ENCODE data around the gene TNFRSF4. TPM values are rescaled to one million over a fixed set of nuclear protein-coding genes. Genes with fewer than 3 reads are reported as not detected.

Gene TNFRSF4
- total RNA-seq, 1 experiment from 2014 or later = 0.37 TPM

DNA sequence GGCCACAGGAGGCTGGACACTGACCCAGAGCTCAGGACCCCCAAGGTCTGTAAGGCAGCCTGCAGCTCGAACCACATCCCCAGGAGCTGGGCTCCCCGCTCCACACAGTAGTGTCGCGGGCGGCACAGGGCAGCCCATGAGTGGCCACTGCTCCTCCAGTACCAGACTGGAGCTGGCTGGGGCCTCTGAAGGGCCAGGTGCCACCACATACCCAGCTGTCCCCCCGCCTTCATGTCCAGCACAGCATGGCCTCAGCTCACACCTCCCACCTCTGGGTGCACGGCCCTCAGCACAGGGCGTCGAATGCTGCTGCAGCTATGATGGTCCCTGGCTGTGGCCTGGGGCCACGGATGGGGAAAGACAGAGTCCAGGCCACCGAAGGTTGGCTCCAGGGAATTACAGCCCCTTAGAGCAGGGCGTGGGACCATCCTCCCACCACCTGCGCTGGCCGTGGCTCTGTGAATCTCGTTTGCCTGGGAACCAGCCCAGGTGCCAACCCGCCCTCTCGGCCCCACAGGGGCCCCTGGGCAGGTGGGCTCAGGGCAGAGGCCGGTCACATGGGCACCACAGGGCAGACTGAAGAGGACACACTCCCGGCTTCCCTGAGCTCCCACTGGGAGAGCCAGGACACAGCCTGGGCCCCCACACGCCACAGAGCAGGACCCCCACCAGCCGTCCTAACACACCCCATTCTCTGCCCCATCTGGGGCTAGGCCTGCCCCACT is 2.1 kb upstream of the TNFRSF4 start:
- no peaks in the 10 kb centered on the region for H3K9me2 ChIP-seq (ENCODE audit: insufficient read depth)
- CTCF ChIA-PET = no interaction called here

More for the DNA sequence above, 2.1 kb upstream of the TNFRSF4 start:
- DNase-seq (ENCODE audit: low read depth, low spot score) = no peak
- no peak overlapping the region; the same call in 1 of the 2 replicates for H3K27ac ChIP-seq (ENCODE audit: low read depth, low read length)
- RAD21 ChIA-PET (ENCODE audit: low non-redundant PET in 1 of 2, low total read pairs in 2 of 2, uncharacterized antibody in 2 of 2, unreplicated experiment in 2 of 2) = no interaction called here
- POLR2A ChIA-PET = no interaction called here
- H2AFZ ChIP-seq (ENCODE audit: low read depth, low read length, poor library complexity, severe bottlenecking) = no peak overlapping the region
- no peaks in the 10 kb centered on the region for H4K20me1 ChIP-seq (ENCODE audit: insufficient read depth)
- no peak overlapping the region for H3K9ac ChIP-seq (ENCODE audit: low read length)
- no peak overlapping the region for H3K4me3 ChIP-seq (replicated peaks in 1 of 2; ENCODE audit: low read depth in 1 of 2, low read length in 2 of 2)
- H3K79me2 ChIP-seq (ENCODE audit: insufficient read depth, low read length) = no peaks in the 10 kb centered on the region
- peaks cover 5 to 16% of the 10 kb centered on the region in 2 experiments; a peak in 2 of 4 replicates for H3K36me3 ChIP-seq (ENCODE audit: control insufficient read depth in 1 of 2, insufficient read depth in 2 of 2, low read length in 2 of 2)
- no peaks in the 10 kb centered on the region for H3K27me3 ChIP-seq (ENCODE audit: insufficient read depth, low read length)
- H3K4me2 ChIP-seq (ENCODE audit: low read length) = no peak overlapping the region
- ATAC-seq = no peak; the same call in 1 of the 2 replicates
- intact Hi-C loops (cut with micrococcal nuclease) = no loop called here
- H3K4me1 ChIP-seq (ENCODE audit: control insufficient read depth in 1 of 2, insufficient read depth in 2 of 2, low read length in 2 of 2) = peaks cover 0 to 7% of the 10 kb centered on the region in 2 experiments; a peak in 2 of 4 replicates
- no peaks in the 10 kb centered on the region for H3K9me3 ChIP-seq (ENCODE audit: control insufficient read depth in 1 of 2, insufficient read depth in 1 of 2, low read depth in 1 of 2, low read length in 2 of 2)
- no TSS peak for BruUV-seq (replicated peaks)
- no peak for TF ChIP-seq CBX3 (IDR thresholded peaks at IDR 0.05; ENCODE audit: low read depth)
- TF ChIP-seq RAD21 (IDR thresholded peaks at IDR 0.05; ENCODE audit: low read depth) = no peak
- TF ChIP-seq, protein P1, sequence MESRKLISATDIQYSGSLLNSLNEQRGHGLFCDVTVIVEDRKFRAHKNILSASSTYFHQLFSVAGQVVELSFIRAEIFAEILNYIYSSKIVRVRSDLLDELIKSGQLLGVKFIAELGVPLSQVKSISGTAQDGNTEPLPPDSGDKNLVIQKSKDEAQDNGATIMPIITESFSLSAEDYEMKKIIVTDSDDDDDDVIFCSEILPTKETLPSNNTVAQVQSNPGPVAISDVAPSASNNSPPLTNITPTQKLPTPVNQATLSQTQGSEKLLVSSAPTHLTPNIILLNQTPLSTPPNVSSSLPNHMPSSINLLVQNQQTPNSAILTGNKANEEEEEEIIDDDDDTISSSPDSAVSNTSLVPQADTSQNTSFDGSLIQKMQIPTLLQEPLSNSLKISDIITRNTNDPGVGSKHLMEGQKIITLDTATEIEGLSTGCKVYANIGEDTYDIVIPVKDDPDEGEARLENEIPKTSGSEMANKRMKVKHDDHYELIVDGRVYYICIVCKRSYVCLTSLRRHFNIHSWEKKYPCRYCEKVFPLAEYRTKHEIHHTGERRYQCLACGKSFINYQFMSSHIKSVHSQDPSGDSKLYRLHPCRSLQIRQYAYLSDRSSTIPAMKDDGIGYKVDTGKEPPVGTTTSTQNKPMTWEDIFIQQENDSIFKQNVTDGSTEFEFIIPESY (IDR thresholded peaks at IDR 0.05; ENCODE audit: extremely low read depth, insufficient replicate concordance, low read length) = no peak
- no peak for TF ChIP-seq FOSL1 (IDR thresholded peaks at IDR 0.05; ENCODE audit: low read depth)
- TF ChIP-seq EZH2 (IDR thresholded peaks at IDR 0.05) = no peak
- TF ChIP-seq SP1 (IDR thresholded peaks at IDR 0.05; ENCODE audit: low read depth) = no peak
- TF ChIP-seq TCF7L2 (IDR thresholded peaks at IDR 0.05; ENCODE audit: borderline replicate concordance, extremely low read depth, insufficient read depth, insufficient read length) = no peak
- no peak for TF ChIP-seq ZNF274 (IDR thresholded peaks at IDR 0.05; ENCODE audit: low read depth, low read length)

Measured in HCT116 (cell line).